ENCODE data around the gene SV2C. TPM values are rescaled to one million over a fixed set of nuclear protein-coding genes. Genes with fewer than 3 reads are reported as not detected.

The SV2C gene
- total and polyA plus RNA-seq, 10 of the 15 experiments (the other 5 are each of a cell fraction or from before 2014, with no cell fraction given): under 0.01 to 1.1 (median 0.63) TPM

GRCh38 chr5:76137887-76138542 is 54.8 kb downstream of the SV2C start:
- no peak for ATAC-seq
- Histone ChIP-seq H3K79me2 (ENCODE audit: control insufficient read depth, insufficient read depth, low read length) (no peaks in the 10 kb centered on the region), H3K9ac (ENCODE audit: control insufficient read depth, insufficient read depth, low read length) (no peak overlapping the region), H3K4me2 (ENCODE audit: control insufficient read depth, insufficient read depth) (no peak overlapping the region), H3K27me3 (replicated peaks in 1 of 2; ENCODE audit: control insufficient read depth in 2 of 2, insufficient read depth in 2 of 2, low read length in 1 of 2) (peaks cover 2% of the 10 kb centered on the region in 2 experiments; a peak in 3 of 4 replicates), H3K4me3 (no peak overlapping the region), H3K9me3 (replicated peaks; ENCODE audit: control insufficient read depth, insufficient read depth, low read length) (no peaks in the 10 kb centered on the region), H2AFZ (ENCODE audit: control insufficient read depth, low read depth, low read length) (no peak overlapping the region), H4K20me1 (ENCODE audit: control insufficient read depth, insufficient read depth) (no peaks in the 10 kb centered on the region), H3K27ac (ENCODE audit: control insufficient read depth, insufficient read depth) (no peak overlapping the region), H3K4me1 (ENCODE audit: control insufficient read depth, insufficient read depth, low read length) (no peaks in the 10 kb centered on the region), H3K36me3 (ENCODE audit: control insufficient read depth in 2 of 2, insufficient read depth in 2 of 2, low read length in 1 of 2) (no peaks in the 10 kb centered on the region)
- TF ChIP-seq CEBPB (IDR thresholded peaks at IDR 0.05; ENCODE audit: borderline replicate concordance in 1 of 2, low read depth in 2 of 2, low read length in 2 of 2) (no peak), CBX5 (IDR thresholded peaks at IDR 0.05; ENCODE audit: low read depth) (no peak), SP1 (IDR thresholded peaks at IDR 0.05; ENCODE audit: low read depth, low read length) (no peak), CHD1 (IDR thresholded peaks at IDR 0.05; ENCODE audit: low read depth, low read length) (no peak), SREBF1 (IDR thresholded peaks at IDR 0.05; ENCODE audit: low read length) (no peak), RELB (IDR thresholded peaks at IDR 0.05; ENCODE audit: low read depth) (no peak), CUX1 (IDR thresholded peaks at IDR 0.05; ENCODE audit: insufficient replicate concordance, low read depth, low read length) (no peak), NR2F1 (conservative IDR thresholded peaks at IDR 0.05) (no peak)
- 27% methylated on average over 3 of the region's 3 CpGs for WGBS (ENCODE audit: insufficient coverage, insufficient replicate concordance, low lambda C conversion rate, missing lambda C conversion rate)
- BruUV-seq (replicated peaks): no TSS peak
- intact Hi-C loops (cut with micrococcal nuclease; ENCODE audit: unreplicated experiment): no loop called here
- RAD21 ChIA-PET (ENCODE audit: unreplicated experiment): no interaction called here
- in situ Hi-C loops (cut with MboI): no loop called here
- no peak for FAIRE-seq
- POLR2A ChIA-PET: no interaction called here
- SMC1A ChIA-PET (ENCODE audit: uncharacterized antibody, unreplicated experiment): interaction anchor here (0.7 to 1.2 kb wide), 3 partner anchors 8 to 861 kb away, joined by 3 to 4 read pairs (median 3); no protein-coding TSS in a partner anchor
- DNase-seq (ENCODE audit: low read depth, low spot score): no peak
- CTCF ChIA-PET: interaction anchor here (1.3 kb wide), 1 partner anchor 28 kb away, joined by 3 read pairs; no protein-coding TSS in a partner anchor
